ENCODE measurements around the gene SLC7A14. TPM values are rescaled to one million over a fixed set of nuclear protein-coding genes. Genes with fewer than 3 reads are reported as not detected.

The SLC7A14 gene
- total and polyA plus RNA-seq, 2 of the 4 experiments (the other 2 are of a cell fraction), result 2.7 to 6.8 TPM

DNA sequence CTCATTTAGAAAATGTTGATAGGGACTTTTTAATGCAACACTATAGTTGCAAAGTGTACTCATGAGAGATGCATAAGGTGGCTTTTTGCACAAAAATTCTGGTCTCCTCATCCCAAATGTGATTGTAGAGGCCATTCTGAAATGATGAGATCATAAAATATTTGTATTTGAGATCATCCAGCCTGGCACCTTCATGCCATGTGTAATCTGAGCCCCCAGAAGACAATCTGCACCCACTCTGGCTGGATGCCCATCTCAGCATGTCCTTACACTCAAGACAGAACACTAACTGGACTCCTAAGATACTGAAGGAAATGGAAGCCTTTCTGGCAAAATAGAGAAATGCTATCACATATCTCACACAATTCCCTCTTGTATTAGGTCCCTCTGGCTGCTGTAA is 49.2 kb downstream of the SLC7A14 start:
- no peaks in the 10 kb centered on the region for H3K79me1 ChIP-seq (ENCODE audit: low read depth in 1 of 2, low read length in 2 of 2)
- H3K18ac ChIP-seq (ENCODE audit: low read depth, low read length), result no peak overlapping the region
- no peak overlapping the region for H2AK9ac ChIP-seq (replicated peaks; ENCODE audit: low read depth, low read length, poor library complexity)
- 0 out of 2 replicates have a peak, but pooled peaks cover 4% of the 10 kb centered on the region for H3K9me1 ChIP-seq (ENCODE audit: insufficient read depth, low read length)
- H4K91ac ChIP-seq (ENCODE audit: insufficient read depth, low read depth, low read length), result no peak overlapping the region
- no peak overlapping the region for H3K9ac ChIP-seq (ENCODE audit: low read depth, low read length)
- no peak overlapping the region for H3K23ac ChIP-seq (ENCODE audit: low read depth, low read length)
- in situ Hi-C loops (cut with MboI; ENCODE audit: low sequenced_read_pairs), result no loop called here
- no peak overlapping the region for H3K27ac ChIP-seq (ENCODE audit: insufficient read depth, low read length)
- no peak overlapping the region for H2BK15ac ChIP-seq (ENCODE audit: low read depth, low read length)
- no TSS peak for BruUV-seq (replicated peaks)
- no peak overlapping the region for H2BK120ac ChIP-seq (ENCODE audit: low read depth, low read length)
- CTCF ChIA-PET, result no interaction called here
- dilution Hi-C loops (cut with HindIII; ENCODE audit: low sequenced_read_pairs, unreplicated experiment), result no loop called here
- no peaks in the 10 kb centered on the region for H4K20me1 ChIP-seq (ENCODE audit: insufficient read depth, low read length)
- H2AFZ ChIP-seq (replicated peaks; ENCODE audit: low read length, poor library complexity), result no peak overlapping the region
- H4K8ac ChIP-seq (ENCODE audit: low read depth in 2 of 2, low read length in 2 of 2), result no peak overlapping the region
- POLR2A ChIA-PET (ENCODE audit: unreplicated experiment), result no interaction called here
- H2BK20ac ChIP-seq (ENCODE audit: low read depth, low read length), result no peak overlapping the region
- no peak for DNase-seq
- no peaks in the 10 kb centered on the region for H3K27me3 ChIP-seq (ENCODE audit: control insufficient read depth, insufficient read depth, low read length)
- no peaks in the 10 kb centered on the region for H3K36me3 ChIP-seq (ENCODE audit: control insufficient read depth, insufficient read depth, low read length)
- no peaks in the 10 kb centered on the region for H3K9me3 ChIP-seq (ENCODE audit: control insufficient read depth, insufficient read depth, low read length)
- no peak overlapping the region for H2AK5ac ChIP-seq (ENCODE audit: low read depth, low read length)
- TF ChIP-seq BHLHE40 (IDR thresholded peaks at IDR 0.05; ENCODE audit: low read depth, low read length) (no peak), SMC3 (IDR thresholded peaks at IDR 0.05; ENCODE audit: low read depth, low read length) (no peak), CEBPB (IDR thresholded peaks at IDR 0.05; ENCODE audit: low read depth, low read length) (no peak), NFE2L2 (IDR thresholded peaks at IDR 0.05; ENCODE audit: low read depth, low read length) (no peak)
- TF ChIP-seq, protein P1, sequence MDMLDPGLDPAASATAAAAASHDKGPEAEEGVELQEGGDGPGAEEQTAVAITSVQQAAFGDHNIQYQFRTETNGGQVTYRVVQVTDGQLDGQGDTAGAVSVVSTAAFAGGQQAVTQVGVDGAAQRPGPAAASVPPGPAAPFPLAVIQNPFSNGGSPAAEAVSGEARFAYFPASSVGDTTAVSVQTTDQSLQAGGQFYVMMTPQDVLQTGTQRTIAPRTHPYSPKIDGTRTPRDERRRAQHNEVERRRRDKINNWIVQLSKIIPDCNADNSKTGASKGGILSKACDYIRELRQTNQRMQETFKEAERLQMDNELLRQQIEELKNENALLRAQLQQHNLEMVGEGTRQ (IDR thresholded peaks at IDR 0.05; ENCODE audit: low read depth, low read length), result no peak
- H3K4me1 ChIP-seq (ENCODE audit: control insufficient read depth, insufficient read depth, low read length), result no peaks in the 10 kb centered on the region; the same call in 1 of the 2 replicates
- ATAC-seq (ENCODE audit: low read depth), result no peak
- H4K5ac ChIP-seq (ENCODE audit: low read depth, low read length), result no peak overlapping the region
- intact Hi-C loops (cut with micrococcal nuclease), result no loop called here
- no peak overlapping the region for H3K56ac ChIP-seq (ENCODE audit: extremely low read depth, insufficient read depth, low read length)
- no peak overlapping the region for H3K14ac ChIP-seq (replicated peaks; ENCODE audit: low read depth, low read length)
- no peak overlapping the region for H2BK5ac ChIP-seq (ENCODE audit: low read depth, low read length, poor library complexity, severe bottlenecking)
- no peak overlapping the region for H3K4me3 ChIP-seq (ENCODE audit: insufficient read depth, low read depth, low read length)
- H3K4me2 ChIP-seq (ENCODE audit: low read depth, low read length), result no peak overlapping the region
- H3K4ac ChIP-seq (ENCODE audit: low read depth, low read length), result no peak overlapping the region

All from IMR-90 (cell line).